Colon (tissue), 2 donors: ENCODE measurements around the gene SNTG2.

Experiments
- FAIRE-seq: peaks from 2 replicates; lab custom pipeline; 2012; peaks lifted over from hg19 to GRCh38; lab: Jason Lieb, UNC
- donor health status: control.
- donor health status: control.

The SNTG2 gene

GRCh38 chr2:1002350-1002749 is 51.7 kb downstream of the SNTG2 start:
- FAIRE-seq: no peak

- FAIRE-seq: no peak
These were observed 53.7 kb downstream of the SNTG2 start for GRCh38 chr2:1004398-1004797.

GRCh38 chr2:1010415-1010930 is 59.8 kb downstream of the SNTG2 start:
- no peak for FAIRE-seq

- no peak for FAIRE-seq
These were observed 60.4 kb downstream of the SNTG2 start for GRCh38 chr2:1011006-1011405.

GRCh38 chr2:1011985-1012384 is 61.3 kb downstream of the SNTG2 start:
- no peak for FAIRE-seq

DNA sequence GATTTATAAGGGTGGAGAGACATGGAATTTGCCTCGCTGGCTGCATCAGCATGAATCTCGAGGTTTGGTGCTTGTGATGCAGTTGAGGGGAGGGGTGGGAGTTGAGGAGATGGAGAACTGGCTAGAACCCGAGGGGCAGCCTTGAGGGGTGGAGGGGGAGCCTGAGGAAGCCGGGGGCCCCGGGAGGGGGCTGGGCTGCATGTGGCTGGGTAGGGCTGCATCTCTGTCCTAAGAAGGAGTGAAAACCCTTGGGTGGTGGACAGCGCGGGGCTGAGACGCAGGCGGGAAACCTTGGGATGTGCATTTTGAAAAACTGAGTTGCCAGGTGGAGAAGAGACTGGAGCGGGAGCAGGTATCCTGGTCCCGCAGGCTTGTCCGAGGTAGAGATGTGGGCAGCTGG is 64.2 kb downstream of the SNTG2 start:
- FAIRE-seq: no peak

GRCh38 chr2:1016500-1016899 is 65.9 kb downstream of the SNTG2 start:
- FAIRE-seq: no peak

DNA sequence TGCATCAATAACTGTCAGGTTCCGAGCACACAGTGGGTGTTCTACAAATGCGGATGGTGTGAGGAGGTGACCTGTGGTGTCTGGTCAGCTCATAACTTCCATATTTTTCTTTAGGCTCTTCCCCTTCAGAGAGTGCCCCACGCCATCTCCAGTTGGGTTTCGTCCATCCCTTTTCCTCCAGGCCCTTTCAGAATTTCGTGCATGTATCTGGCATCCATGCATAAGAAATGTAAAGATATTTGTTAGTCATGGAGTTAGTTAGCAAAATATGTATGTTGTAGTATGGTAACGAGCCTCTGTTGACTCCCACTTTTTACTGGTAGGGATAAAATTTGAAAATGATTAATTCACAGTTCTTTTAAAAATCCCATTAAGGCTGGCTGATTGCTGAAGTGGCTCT is 67.2 kb downstream of the SNTG2 start:
- FAIRE-seq: no peak

DNA sequence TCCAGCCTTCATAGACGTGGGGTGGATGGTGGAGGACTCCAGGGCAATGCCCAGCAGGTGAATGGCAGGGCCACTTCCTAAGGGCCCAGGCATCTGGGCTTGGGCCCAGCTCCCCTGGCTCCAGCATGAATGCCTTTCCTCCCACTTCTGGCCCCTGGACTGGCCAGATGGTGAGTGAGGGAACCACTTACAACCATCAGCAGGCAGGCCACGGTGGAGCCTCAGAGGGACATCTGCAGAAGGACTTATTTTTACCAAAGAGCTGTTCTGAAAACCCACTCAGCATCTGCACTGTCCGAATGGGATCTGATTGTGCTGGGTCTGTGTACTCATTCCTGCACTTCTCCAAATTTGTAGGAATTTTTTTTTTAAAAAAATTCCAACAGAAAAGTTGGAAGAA is 69.6 kb downstream of the SNTG2 start:
- no peak for FAIRE-seq

DNA sequence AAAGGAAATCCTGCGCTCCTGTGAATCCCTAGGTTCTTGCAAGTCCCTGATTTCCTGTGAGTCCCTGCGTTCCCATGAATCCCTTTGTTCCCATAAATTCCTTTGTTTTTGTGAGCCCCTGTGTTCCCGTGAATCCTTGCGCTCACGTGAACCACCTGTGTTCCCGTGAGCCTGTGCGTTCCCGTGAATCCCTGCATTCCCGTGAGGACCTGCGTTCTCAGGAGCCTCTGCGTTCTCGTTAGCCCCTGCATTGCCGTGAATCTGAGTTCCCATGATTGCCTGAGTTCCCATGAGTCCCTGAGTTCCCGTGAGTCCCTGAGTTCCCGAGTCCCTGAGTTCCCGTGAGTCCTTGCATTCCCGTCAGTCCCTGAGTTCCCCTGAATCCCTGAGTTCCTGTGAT is 71.5 kb downstream of the SNTG2 start:
- no peak for FAIRE-seq

GRCh38 chr2:1024981-1025380 is 74.3 kb downstream of the SNTG2 start:
- FAIRE-seq: no peak

DNA sequence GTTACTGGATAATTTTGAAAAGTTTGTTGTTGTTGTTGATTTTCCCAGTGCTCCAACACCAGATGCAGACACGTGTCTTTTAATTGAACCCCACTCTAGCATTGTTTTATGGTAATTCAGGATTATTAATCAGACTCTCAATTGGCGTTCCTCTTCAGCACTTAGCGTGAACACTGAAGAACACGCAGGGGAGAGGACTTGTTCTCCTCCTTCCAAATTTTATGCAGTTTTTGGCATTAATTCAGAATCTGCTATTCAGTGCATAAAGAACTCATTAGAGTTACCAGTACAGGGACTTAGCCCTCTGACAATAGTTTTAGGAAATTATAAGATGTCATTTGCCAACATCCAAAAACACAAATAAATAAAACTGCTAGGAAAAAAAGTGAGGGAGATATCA is 75.5 kb downstream of the SNTG2 start:
- no peak for FAIRE-seq

- FAIRE-seq: no peak
These were observed 78.2 kb downstream of the SNTG2 start for GRCh38 chr2:1028831-1029230.

DNA sequence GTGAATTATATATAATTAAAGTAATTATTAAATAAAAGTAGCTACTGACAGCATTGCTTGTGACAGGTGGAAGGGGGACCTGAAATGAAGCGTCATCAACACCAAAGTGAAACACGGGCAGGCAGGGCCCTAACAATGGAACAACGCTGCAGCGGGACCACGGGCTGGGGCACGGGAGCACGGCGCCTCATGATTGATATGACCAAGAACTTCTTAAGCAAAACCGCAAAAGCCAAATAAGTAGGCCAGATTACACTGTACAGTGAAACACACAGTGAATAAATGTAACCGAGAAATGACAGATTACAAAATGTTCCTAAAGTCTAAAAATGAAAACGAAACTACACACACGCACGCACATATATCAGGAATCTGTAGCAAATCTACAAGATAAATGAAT is 81.4 kb downstream of the SNTG2 start:
- no peak for FAIRE-seq

DNA sequence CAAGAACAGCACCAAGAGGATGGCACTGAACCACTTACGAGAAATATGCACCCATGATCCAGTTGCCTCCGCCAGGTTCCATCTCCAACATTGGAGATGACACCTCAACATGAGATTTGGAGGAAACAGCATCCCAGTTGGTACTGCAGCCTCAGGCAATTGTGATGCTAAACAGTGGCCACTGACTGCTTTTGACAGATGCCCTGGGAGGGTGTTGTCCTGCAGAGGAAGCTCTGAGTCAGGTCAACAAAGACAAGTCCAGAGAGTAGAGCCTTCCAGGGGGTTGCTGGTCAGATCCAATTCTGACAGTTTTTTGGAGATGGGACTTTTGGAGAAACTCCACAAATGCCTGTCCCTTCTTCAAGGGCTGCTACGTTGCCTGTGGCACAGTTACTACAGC is 82.4 kb downstream of the SNTG2 start:
- no peak for FAIRE-seq

GRCh38 chr2:1037066-1037465 is 86.4 kb downstream of the SNTG2 start:
- no peak for FAIRE-seq

- no peak for FAIRE-seq
These were observed 88.9 kb downstream of the SNTG2 start for GRCh38 chr2:1039549-1039948.

GRCh38 chr2:1041012-1041805 is 90.6 kb downstream of the SNTG2 start:
- no peak for FAIRE-seq

- no peak for FAIRE-seq
These were observed 94.5 kb downstream of the SNTG2 start for GRCh38 chr2:1045109-1045508.

GRCh38 chr2:1046067-1046466 is 95.4 kb downstream of the SNTG2 start:
- no peak for FAIRE-seq

GRCh38 chr2:1047485-1047884 is 96.8 kb downstream of the SNTG2 start:
- no peak for FAIRE-seq

DNA sequence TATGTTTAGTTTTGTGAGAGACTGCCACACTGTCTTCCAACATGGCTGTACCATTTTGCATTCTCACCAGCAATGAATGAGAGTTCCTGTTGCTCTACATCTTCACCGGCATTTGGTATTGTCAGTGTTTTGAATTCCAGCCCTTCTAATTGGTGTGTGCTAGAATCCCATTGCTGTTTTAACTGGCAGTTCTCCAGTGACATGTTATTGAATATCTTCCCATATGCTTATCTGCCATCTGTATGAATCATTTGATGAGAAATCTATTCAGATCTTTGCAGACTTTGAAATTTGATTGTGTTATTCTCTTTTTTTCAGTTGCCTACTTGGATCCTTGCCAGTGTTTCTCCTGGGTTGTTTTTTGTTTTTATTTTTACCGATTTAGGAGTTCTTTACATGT is 99.0 kb downstream of the SNTG2 start:
- no peak for FAIRE-seq

DNA sequence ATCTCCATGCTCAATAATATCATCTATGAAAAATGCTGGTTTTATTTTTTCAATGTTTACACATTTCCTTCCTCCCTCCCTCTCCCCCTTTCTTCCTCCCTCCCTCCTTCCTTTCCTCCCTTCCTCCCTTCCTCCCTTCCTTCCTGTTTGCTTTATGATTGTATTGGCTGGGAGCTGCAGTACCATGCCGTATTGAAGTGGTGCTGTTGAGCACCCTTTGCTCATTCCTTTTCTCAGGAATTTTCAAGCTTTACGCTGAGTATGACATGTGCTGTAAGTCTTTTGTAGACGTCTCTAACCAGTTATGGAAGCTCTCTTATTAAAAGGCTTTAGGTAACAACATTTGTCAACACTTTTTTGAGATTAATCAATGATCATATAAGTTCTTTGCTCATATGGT is 100.4 kb downstream of the SNTG2 start:
- no peak for FAIRE-seq

DNA sequence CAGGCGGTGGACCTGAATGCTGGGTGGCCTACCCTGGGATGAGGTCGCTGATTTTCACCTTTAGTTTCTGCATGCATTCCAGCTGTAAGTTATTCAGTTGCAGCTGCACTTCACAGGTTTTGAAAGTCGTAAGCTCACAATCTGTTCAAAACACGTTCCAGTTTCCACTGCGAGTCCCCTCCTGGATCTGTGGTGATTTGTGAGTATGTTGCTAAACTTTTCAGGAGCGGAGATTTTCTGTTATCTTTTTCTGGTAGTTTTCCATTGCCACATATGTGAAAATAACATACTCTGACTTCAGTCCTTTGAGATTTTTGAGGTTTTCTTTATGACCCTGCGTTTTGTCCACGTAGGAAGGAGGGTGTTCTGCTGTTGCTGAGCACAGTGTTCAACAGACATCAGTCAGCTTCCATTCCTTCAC is 102.1 kb downstream of the SNTG2 start:
- no peak for FAIRE-seq
